GM15510 (cell line): ENCODE data around the gene COMTD1.

Experiments
- POLR2A ChIP-seq: IDR thresholded peaks from 3 replicates; pipeline ENCODE4 v1.6.1; 2011; ENCODE audit warnings: borderline replicate concordance; ENCODE audit not compliant: insufficient read length; ENCODE audit errors: extremely low read depth

Gene COMTD1

DNA sequence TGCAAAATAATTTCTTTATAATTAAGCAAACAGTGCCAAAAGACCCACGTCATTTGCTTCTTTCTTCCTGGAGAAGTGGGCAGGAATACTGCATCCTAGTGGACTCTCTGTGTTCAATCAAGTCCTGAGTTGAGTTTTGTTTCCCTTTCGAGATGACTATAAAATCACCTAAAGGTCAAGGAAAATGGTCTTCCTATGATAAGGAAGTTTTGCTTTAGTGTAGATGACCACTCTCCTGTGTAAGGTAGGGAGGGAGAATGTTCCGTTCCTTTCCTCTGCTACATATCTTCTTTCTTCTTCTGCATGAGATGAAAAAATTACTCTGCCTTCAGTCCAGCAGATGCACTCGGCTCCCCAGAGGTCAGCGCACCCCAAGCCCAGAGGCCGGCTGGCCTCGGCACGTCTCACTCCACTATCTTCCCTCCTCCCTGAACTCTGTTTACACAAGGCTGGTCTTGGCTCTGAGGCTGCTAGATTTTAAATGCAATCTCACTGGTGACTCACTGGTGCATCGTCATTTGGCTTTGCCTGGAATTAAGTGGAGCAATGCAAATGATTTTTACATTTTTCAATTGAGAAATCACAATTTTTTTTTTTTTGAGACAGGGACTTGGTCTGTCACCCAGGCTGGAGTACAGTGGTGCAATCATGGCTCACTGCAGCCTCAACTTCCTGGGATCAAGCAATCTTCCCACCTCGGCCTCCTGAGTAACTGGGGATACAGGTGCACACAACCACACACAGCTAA, 43.8 kb downstream of the COMTD1 start:
- TF ChIP-seq POLR2A: no peak

- no peak for TF ChIP-seq POLR2A
Observed at GRCh38 chr10:75189266-75190096, 46.3 kb downstream of the COMTD1 start.

DNA sequence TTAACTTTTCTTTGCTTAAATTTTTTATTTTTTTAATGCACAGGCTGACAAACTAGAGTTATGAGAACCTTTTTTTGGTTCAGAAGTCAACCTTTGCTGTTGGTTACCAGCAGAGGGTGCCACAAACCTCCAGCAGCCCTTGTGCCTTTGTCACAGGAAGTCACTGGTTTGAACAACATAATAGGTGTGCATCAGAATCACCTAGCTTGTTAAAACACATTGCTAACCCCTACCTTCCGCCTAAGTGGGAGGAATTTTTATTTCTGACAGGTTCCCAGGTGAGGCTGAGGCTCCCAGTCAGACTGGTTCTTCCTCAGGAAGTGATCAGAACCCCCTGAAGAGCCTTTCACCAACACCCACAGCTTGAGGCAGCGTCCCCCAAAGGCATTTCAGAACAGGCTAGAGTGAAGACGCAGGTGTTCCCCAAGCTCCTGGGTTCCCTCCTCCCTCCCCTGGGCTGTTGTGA, 47.8 kb downstream of the COMTD1 start:
- TF ChIP-seq POLR2A: no peak

DNA sequence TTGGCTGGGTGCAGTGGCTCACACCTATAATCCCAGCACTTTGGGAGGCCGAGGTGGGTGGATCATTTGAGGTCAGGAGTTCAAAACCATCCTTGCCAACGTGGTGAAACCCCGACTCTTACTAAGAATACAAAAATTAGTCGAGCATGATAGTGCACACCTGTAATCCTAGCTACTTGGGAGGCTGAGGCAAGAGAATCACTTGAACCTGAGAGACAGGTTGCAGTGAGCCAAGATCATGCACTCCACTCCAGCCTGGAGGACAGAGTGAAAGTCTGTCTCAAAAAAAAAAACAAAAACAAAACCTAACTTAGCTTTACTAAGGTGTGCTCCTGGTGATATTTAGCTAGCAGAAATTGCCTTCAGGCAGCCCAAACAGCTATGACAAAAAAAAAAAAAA, 49.4 kb downstream of the COMTD1 start:
- TF ChIP-seq POLR2A: no peak
